ENCODE data around the gene CSAD. TPM values are rescaled to one million over a fixed set of nuclear protein-coding genes. Genes with fewer than 3 reads are reported as not detected.

Gene CSAD
- total and polyA plus RNA-seq, 2 donors (not counting 1 experiment from before 2014, with no cell fraction given): 57.0 to 64.6 TPM

- no peak overlapping the region for H3K9ac ChIP-seq (ENCODE audit: low read length)
- H3K4me3 ChIP-seq (ENCODE audit: control extremely low read depth in 1 of 5, extremely low read depth in 1 of 5, insufficient read depth in 1 of 5, low read depth in 2 of 5, low read length in 4 of 5): no peak overlapping the region
- no peaks in the 10 kb centered on the region for H3K79me2 ChIP-seq (ENCODE audit: control insufficient read depth, insufficient read depth, low read length)
- ChIA-PET CTCF (interaction anchor here (0.7 kb wide), 2 partner anchors 59 to 60 kb away, joined by 3 read pairs; partner anchors contain the start of genes CSAD and ZNF740), POLR2A (no interaction called here)
- Mint-ChIP-seq H3K9me3 (ENCODE audit: insufficient read depth) (no peaks in the 10 kb centered on the region), H3K4me1 (no peaks in the 10 kb centered on the region), H3K27ac (no peak overlapping the region), H3K4me3 (no peak overlapping the region), H3K27me3 (peaks cover 8% of the 10 kb centered on the region)
- intact Hi-C loops (cut with micrococcal nuclease): no loop called here
- H2AFZ ChIP-seq (ENCODE audit: insufficient read depth, low read depth, low read length, poor library complexity, severe bottlenecking): no peak overlapping the region
- no peaks in the 10 kb centered on the region for H4K20me1 ChIP-seq (ENCODE audit: control insufficient read depth, insufficient read depth, low read length, poor library complexity, severe bottlenecking)
- no peaks in the 10 kb centered on the region for H3K36me3 ChIP-seq (replicated peaks in 1 of 2; ENCODE audit: control extremely low read depth in 1 of 2, control insufficient read depth in 1 of 2, extremely low read depth in 1 of 2, insufficient read depth in 2 of 2, low read length in 1 of 2)
- H3K4me1 ChIP-seq (ENCODE audit: control insufficient read depth in 2 of 2, insufficient read depth in 2 of 2, low read length in 2 of 2): no peaks in the 10 kb centered on the region
- no peak overlapping the region for H3K4me2 ChIP-seq (replicated peaks; ENCODE audit: low read depth, low read length, poor library complexity, severe bottlenecking)
- TF ChIP-seq EZH2 (IDR thresholded peaks at IDR 0.05; ENCODE audit: borderline replicate concordance, insufficient read depth, low read depth, low read length, poor library complexity, severe bottlenecking) (no peak), CTCF (IDR thresholded peaks at IDR 0.05) (no peak)
- DNase-seq (no peak), ATAC-seq (ENCODE audit: low read depth) (no peak)
- no peaks in the 10 kb centered on the region for H3K27me3 ChIP-seq (replicated peaks in 1 of 4; ENCODE audit: control extremely low read depth in 1 of 4, control insufficient read depth in 3 of 4, insufficient read depth in 4 of 4, low read length in 3 of 4)
- WGBS (ENCODE audit: insufficient coverage): 89% methylated on average over 11 of the region's 12 CpGs
- H3K27ac ChIP-seq (ENCODE audit: low read length in 2 of 2): no peak overlapping the region
- no peaks in the 10 kb centered on the region for H3K9me3 ChIP-seq (ENCODE audit: control extremely low read depth in 1 of 3, control insufficient read depth in 2 of 3, insufficient read depth in 1 of 3, low read length in 2 of 3)
Observed at GRCh38 chr12:53120685-53121525, 59.8 kb downstream of the CSAD start.

GRCh38 chr12:53118751-53119300, 61.9 kb downstream of the CSAD start:
- H3K36me3 ChIP-seq (replicated peaks in 1 of 2; ENCODE audit: control extremely low read depth in 1 of 2, control insufficient read depth in 1 of 2, extremely low read depth in 1 of 2, insufficient read depth in 2 of 2, low read length in 1 of 2): no peaks in the 10 kb centered on the region

More at GRCh38 chr12:53118751-53119300, 61.9 kb downstream of the CSAD start:
- Histone ChIP-seq H3K27ac (ENCODE audit: low read length in 2 of 2) (no peak overlapping the region), H2AFZ (ENCODE audit: insufficient read depth, low read depth, low read length, poor library complexity, severe bottlenecking) (no peak overlapping the region), H3K4me3 (ENCODE audit: control extremely low read depth in 1 of 5, extremely low read depth in 1 of 5, insufficient read depth in 1 of 5, low read depth in 2 of 5, low read length in 4 of 5) (no peak overlapping the region), H3K4me1 (ENCODE audit: control insufficient read depth in 2 of 2, insufficient read depth in 2 of 2, low read length in 2 of 2) (no peaks in the 10 kb centered on the region), H4K20me1 (ENCODE audit: control insufficient read depth, insufficient read depth, low read length, poor library complexity, severe bottlenecking) (no peaks in the 10 kb centered on the region), H3K9ac (ENCODE audit: low read length) (no peak overlapping the region), H3K27me3 (replicated peaks in 1 of 4; ENCODE audit: control extremely low read depth in 1 of 4, control insufficient read depth in 3 of 4, insufficient read depth in 4 of 4, low read length in 3 of 4) (no peaks in the 10 kb centered on the region), H3K4me2 (replicated peaks; ENCODE audit: low read depth, low read length, poor library complexity, severe bottlenecking) (no peak overlapping the region), H3K79me2 (ENCODE audit: control insufficient read depth, insufficient read depth, low read length) (no peaks in the 10 kb centered on the region), H3K9me3 (ENCODE audit: control extremely low read depth in 1 of 3, control insufficient read depth in 2 of 3, insufficient read depth in 1 of 3, low read length in 2 of 3) (no peaks in the 10 kb centered on the region)
- Mint-ChIP-seq H3K9me3 (ENCODE audit: insufficient read depth) (no peaks in the 10 kb centered on the region), H3K4me1 (no peaks in the 10 kb centered on the region), H3K27me3 (no peaks in the 10 kb centered on the region), H3K4me3 (no peak overlapping the region), H3K27ac (no peak overlapping the region)
- CTCF ChIA-PET: interaction anchor here (0.6 to 1.5 kb wide), 2 partner anchors 15 to 19 kb away, joined by 3 to 6 read pairs; partner anchors contain the start of gene SOAT2
- POLR2A ChIA-PET: no interaction called here
- no peak for ATAC-seq (ENCODE audit: low read depth)
- no peak for DNase-seq
- TF ChIP-seq EZH2 (IDR thresholded peaks at IDR 0.05; ENCODE audit: borderline replicate concordance, insufficient read depth, low read depth, low read length, poor library complexity, severe bottlenecking) (no peak), CTCF (IDR thresholded peaks at IDR 0.05) (no peak)
- intact Hi-C loops (cut with micrococcal nuclease): no loop called here
- 89% methylated on average over 8 of the region's 8 CpGs for WGBS (ENCODE audit: insufficient coverage)
